Breast epithelium (tissue), 4 donors: ENCODE measurements around the gene CD8B. TPM values are rescaled to one million over a fixed set of nuclear protein-coding genes. Genes with fewer than 3 reads are reported as not detected.

Source experiments
- DNase-seq, 2 donors: peaks; one replicate each; pipeline ENCODE4 v3.0.0-alpha.2; 2019; ENCODE audit warnings: low spot score in 2 of 2
- H3K27ac ChIP-seq, 2 donors: fragments of 200-600 bp; sonication (generic) in 1 of 2; one replicate each; pipeline ENCODE4 v1.5.1; 2016 to 2019; ENCODE audit warnings: mild to moderate bottlenecking in 1 of 2
- H3K27me3 ChIP-seq, 2 donors: fragments of 200-600 bp; sonication (generic) in 1 of 2; one replicate each; pipeline versions ENCODE4 v1.5.1 to v1.6.0; 2017 to 2019; ENCODE audit warnings: control low read depth in 1 of 2, mild to moderate bottlenecking in 1 of 2
- H3K36me3 ChIP-seq: fragments of 200-600 bp; one replicate; pipeline ENCODE4 v1.5.1; 2019
- H3K4me1 ChIP-seq, 2 donors: fragments of 200-600 bp; sonication (generic); one replicate each; pipeline ENCODE4 v1.5.1; 2016 to 2019; ENCODE audit warnings: control low read depth in 1 of 2
- H3K4me3 ChIP-seq, 3 donors: fragments of 200-600 bp; sonication (generic); 1 replicate in 2 of 3; 2 replicates in 1 of 3; pipeline ENCODE4 v1.5.1; 2016 to 2019; ENCODE audit warnings: mild to moderate bottlenecking in 3 of 3, moderate library complexity in 2 of 3
- H3K9me3 ChIP-seq, 2 donors: fragments of 200-600 bp; sonication (generic) in 1 of 2; one replicate each; pipeline ENCODE4 v1.5.1; 2016 to 2019; ENCODE audit warnings: control low read depth in 1 of 2
- POLR2A ChIP-seq: fragments of 450-650 bp; IDR thresholded peaks from one replicate; pipeline ENCODE4 v1.6.1; 2016; ENCODE audit warnings: antibody characterized with exemption, mild to moderate bottlenecking, moderate library complexity
- POLR2AphosphoS5 ChIP-seq, 3 donors: sonication (generic); formaldehyde crosslinking; IDR thresholded peaks; one replicate each; pipeline ENCODE4 v1.6.1; 2017; ENCODE audit warnings: antibody characterized with exemption in 3 of 3
- intact Hi-C: fragments of 100-400 bp; cut with DNase I; formaldehyde crosslinking; loops from one replicate; pipeline ENCODE4 v1.15.1; 2023; ENCODE audit warnings: low total_unique reads
- total RNA-seq, 3 donors: library from RNA; depleted of rRNA; stranded (reverse); fragments of >200 nt; gene quantifications; one replicate each; pipeline ENCODE4 v1.1.0, GENCODE V29; 2016
- TF ChIP-seq, protein P1 (sequence below), 3 donors: fragments of 450-650 bp; IDR thresholded peaks; one replicate each; pipeline ENCODE4 v1.5.1; 2016 to 2017; ENCODE audit warnings: antibody characterized with exemption in 3 of 3, mild to moderate bottlenecking in 3 of 3, moderate library complexity in 3 of 3

The CD8B gene
- total RNA-seq, 3 donors from 2014 or later: 0.64 to 3.6 (median 3.5) TPM

DNA sequence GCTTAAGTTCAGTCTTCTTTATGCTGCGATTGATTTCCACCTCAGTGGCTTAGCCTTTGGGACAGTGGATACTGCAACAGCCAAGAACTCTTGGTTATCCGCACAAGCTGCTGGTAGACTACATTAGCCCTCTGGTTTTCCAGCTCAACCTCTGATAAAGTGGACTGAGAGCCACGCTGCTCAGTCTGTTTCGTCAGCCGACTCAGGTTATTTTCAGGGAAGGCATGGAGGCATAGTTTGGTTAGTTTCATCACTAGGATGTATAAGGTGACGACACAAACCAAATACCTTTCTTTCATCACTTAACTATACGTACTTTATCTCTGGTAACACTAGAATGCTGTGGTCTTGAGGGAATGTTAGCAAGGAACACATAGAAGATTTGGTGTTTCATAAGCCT lies 85.2 kb downstream of the CD8B start:
- no peaks in the 10 kb centered on the region for H3K36me3 ChIP-seq
- no peaks in the 10 kb centered on the region for H3K27me3 ChIP-seq

DNA sequence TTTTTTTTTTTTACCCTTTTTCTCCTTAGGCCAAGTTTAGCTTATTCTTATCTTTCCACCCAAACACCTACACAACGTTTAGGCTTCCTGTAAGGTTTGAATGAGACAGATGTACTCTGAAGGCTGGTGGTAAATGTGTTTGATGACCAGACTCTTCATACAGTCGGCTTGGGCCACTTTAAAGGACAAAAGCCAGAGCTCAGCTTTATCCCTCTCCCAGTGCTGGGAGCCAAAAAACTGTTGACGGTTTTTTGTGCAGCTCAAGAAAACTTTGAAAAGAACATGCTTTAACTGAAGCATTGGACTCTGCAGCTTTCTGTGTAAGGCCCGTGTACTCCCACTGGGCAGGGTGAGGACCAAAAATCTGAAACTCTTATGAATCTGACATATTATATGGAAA lies 86.3 kb downstream of the CD8B start:
- H3K27me3 ChIP-seq: no peaks in the 10 kb centered on the region
- H3K27ac ChIP-seq: no peak overlapping the region
- TF ChIP-seq POLR2AphosphoS5 (IDR thresholded peaks at IDR 0.05) (no peak), POLR2A (no peak)
- TF ChIP-seq, protein P1, sequence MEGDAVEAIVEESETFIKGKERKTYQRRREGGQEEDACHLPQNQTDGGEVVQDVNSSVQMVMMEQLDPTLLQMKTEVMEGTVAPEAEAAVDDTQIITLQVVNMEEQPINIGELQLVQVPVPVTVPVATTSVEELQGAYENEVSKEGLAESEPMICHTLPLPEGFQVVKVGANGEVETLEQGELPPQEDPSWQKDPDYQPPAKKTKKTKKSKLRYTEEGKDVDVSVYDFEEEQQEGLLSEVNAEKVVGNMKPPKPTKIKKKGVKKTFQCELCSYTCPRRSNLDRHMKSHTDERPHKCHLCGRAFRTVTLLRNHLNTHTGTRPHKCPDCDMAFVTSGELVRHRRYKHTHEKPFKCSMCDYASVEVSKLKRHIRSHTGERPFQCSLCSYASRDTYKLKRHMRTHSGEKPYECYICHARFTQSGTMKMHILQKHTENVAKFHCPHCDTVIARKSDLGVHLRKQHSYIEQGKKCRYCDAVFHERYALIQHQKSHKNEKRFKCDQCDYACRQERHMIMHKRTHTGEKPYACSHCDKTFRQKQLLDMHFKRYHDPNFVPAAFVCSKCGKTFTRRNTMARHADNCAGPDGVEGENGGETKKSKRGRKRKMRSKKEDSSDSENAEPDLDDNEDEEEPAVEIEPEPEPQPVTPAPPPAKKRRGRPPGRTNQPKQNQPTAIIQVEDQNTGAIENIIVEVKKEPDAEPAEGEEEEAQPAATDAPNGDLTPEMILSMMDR (IDR thresholded peaks at IDR 0.05): no peak
- H3K4me1 ChIP-seq: no peaks in the 10 kb centered on the region
- no peaks in the 10 kb centered on the region for H3K9me3 ChIP-seq
- H3K4me3 ChIP-seq: no peak overlapping the region
- no peak for DNase-seq
- no peaks in the 10 kb centered on the region for H3K36me3 ChIP-seq
- intact Hi-C loops: no loop called here

More for the DNA sequence above, 85.2 kb downstream of the CD8B start:
- intact Hi-C loops: no loop called here
- Histone ChIP-seq H3K27ac (no peak overlapping the region), H3K4me3 (no peak overlapping the region), H3K9me3 (no peaks in the 10 kb centered on the region), H3K4me1 (no peaks in the 10 kb centered on the region)
- DNase-seq: no peak
- TF ChIP-seq, protein P1 (IDR thresholded peaks at IDR 0.05): no peak
- TF ChIP-seq POLR2AphosphoS5 (IDR thresholded peaks at IDR 0.05) (no peak), POLR2A (no peak)

DNA sequence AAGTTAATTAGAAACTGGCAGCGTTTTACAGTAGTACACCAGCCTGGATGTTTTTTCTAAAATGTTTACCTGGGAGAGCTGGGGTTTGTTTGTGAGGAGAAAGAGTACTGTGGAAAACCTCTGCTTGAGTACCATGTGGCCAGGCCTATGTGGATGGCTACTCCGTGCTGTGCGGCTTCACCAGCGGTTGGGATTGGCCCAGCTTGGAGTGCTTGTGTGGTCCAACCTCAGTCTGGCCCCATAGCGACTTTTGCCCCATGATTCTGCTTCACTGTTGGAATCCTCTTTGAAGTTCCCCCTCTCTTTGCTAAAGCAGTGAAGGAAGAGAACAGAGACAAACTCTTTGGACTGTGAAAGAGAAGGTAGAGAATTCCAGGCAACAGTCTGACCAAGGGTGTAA lies 86.8 kb downstream of the CD8B start:
- TF ChIP-seq POLR2AphosphoS5 (IDR thresholded peaks at IDR 0.05) (no peak), POLR2A (no peak)
- TF ChIP-seq, protein P1 (IDR thresholded peaks at IDR 0.05): no peak
- H3K27ac ChIP-seq: no peak overlapping the region
- no peaks in the 10 kb centered on the region for H3K36me3 ChIP-seq
- H3K9me3 ChIP-seq: no peaks in the 10 kb centered on the region
- intact Hi-C loops: no loop called here
- no peaks in the 10 kb centered on the region for H3K4me1 ChIP-seq
- H3K27me3 ChIP-seq: no peaks in the 10 kb centered on the region
- H3K4me3 ChIP-seq: no peak overlapping the region
- no peak for DNase-seq

DNA sequence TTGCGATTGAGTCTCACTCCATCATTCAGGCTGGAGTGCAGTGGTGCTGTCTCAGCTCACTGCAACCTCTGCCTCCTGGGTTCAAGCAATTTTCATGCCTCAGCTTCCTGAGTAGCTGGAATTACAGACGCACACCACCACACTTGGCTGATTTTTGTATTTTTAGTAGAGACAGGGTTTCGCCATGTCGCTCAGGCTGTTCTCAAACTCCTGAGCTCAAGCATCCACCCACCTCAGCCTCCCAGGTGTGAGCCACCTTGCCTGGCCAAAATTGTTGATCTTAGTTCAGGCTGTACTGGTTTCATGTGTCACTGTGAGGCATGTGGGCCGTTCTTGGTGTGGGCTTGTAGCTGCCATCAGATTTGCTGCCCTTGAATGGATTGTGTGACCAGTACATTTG lies 89.1 kb downstream of the CD8B start:
- DNase-seq: no peak
- TF ChIP-seq POLR2AphosphoS5 (IDR thresholded peaks at IDR 0.05): no peak
- no peak for TF ChIP-seq POLR2A
- TF ChIP-seq, protein P1 (IDR thresholded peaks at IDR 0.05): no peak
- no peaks in the 10 kb centered on the region for H3K36me3 ChIP-seq
- H3K9me3 ChIP-seq: no peaks in the 10 kb centered on the region
- H3K4me1 ChIP-seq: no peaks in the 10 kb centered on the region
- intact Hi-C loops: no loop called here
- H3K27me3 ChIP-seq: no peaks in the 10 kb centered on the region
- no peak overlapping the region for H3K4me3 ChIP-seq
- no peak overlapping the region for H3K27ac ChIP-seq

DNA sequence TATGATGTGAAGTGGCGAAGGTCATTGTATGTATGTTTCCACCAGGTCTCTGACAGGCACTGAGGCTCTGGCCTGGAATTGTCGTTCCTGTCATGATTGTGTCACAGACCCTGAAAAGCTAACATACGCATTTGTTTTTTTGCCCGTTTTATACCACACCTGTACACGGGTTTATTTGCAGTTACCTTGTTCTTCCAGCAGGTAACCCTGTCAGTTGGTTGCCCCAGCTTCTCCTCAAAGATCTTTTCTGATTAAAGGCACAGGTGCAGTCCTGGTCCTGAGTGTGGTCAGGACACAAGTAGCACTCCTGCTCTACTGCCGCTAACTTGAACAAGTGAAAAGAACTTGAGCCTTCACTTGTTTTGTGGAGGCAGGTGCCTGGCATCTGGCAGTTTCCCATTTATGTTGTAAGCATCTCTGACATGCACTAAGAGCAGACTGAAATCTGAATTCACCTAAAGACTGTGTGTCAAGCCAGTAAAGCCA lies 90.8 kb downstream of the CD8B start:
- no peak for TF ChIP-seq POLR2AphosphoS5 (IDR thresholded peaks at IDR 0.05)
- H3K4me3 ChIP-seq: no peak overlapping the region
- H3K4me1 ChIP-seq: no peaks in the 10 kb centered on the region
- DNase-seq: no peak
- H3K27ac ChIP-seq: no peak overlapping the region
- no peaks in the 10 kb centered on the region for H3K36me3 ChIP-seq
- intact Hi-C loops: no loop called here
- H3K27me3 ChIP-seq: no peaks in the 10 kb centered on the region
- H3K9me3 ChIP-seq: no peaks in the 10 kb centered on the region

DNA sequence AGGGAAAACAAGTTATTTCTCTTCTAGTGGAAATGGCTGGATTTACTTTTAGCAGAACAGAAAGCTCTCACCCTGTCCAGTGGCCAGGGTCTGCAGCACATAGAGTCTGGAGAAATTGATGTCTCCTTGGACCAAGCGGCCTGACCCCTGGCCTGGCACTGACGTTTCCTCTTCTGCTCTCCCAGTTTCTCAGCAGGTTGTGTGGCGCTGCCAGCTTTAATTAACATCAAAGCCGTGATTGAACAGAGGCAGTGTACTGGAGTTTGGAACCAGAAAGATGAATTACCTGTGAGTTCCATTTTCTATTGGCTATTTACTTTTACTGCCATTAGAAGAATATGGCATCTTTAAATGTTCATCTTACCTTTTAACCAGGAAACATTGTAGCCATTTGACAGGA lies 91.8 kb downstream of the CD8B start:
- H3K9me3 ChIP-seq: no peaks in the 10 kb centered on the region
- no peak overlapping the region for H3K27ac ChIP-seq
- TF ChIP-seq POLR2A (no peak), POLR2AphosphoS5 (IDR thresholded peaks at IDR 0.05) (no peak)
- TF ChIP-seq, protein P1 (IDR thresholded peaks at IDR 0.05): no peak
- DNase-seq: no peak
- H3K4me3 ChIP-seq: no peak overlapping the region
- intact Hi-C loops: no loop called here
- H3K27me3 ChIP-seq: no peaks in the 10 kb centered on the region
- no peaks in the 10 kb centered on the region for H3K4me1 ChIP-seq
- H3K36me3 ChIP-seq: no peaks in the 10 kb centered on the region
